ENCODE data around the gene SLC8A1. TPM values are rescaled to one million over a fixed set of nuclear protein-coding genes. Genes with fewer than 3 reads are reported as not detected.

The SLC8A1 gene
- total and polyA plus RNA-seq, 11 donors = 61.9 to 1,521 (median 827) TPM

DNA sequence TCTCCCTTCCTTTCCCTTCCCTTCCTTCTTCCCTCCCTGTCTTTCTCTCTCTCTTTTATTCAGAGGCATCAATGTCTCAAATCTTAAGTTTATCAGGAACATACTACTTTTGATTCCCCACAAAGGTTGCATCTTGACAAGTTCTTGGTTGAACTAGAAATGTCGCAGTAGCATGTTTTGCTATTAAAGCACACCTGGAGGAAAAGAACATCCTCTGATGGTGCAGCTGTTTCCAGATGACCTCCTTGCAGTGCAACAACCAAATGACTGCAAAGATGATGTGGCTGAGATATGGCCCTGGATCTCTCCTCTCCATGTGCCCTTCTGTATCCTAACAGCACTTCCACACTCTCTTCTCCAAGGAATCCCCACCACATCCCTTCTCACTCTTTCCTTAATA lies 127.2 kb downstream of the SLC8A1 start:
- no peak for TF ChIP-seq POLR2A (IDR thresholded peaks at IDR 0.05)
- WGBS, 4 donors = 66 to 86% (median 73%) methylated on average over 1 of the region's 1 CpG
- ATAC-seq (no peak), DNase-seq (no peak)
- Histone ChIP-seq H3K4me1 (peaks cover 0 to 59% (median 28%) of the 10 kb centered on the region in 12 donors), H3K27me3 (no peaks in the 10 kb centered on the region), H3K4me3 (no peak overlapping the region), H3K27ac (peak overlapping the region in 2 of 12 donors; percentile 5 to 41), H3K9me3 (no peaks in the 10 kb centered on the region), H3K36me3 (no peaks in the 10 kb centered on the region)
- intact Hi-C loops (cut with DNase I) = no loop called here

DNA sequence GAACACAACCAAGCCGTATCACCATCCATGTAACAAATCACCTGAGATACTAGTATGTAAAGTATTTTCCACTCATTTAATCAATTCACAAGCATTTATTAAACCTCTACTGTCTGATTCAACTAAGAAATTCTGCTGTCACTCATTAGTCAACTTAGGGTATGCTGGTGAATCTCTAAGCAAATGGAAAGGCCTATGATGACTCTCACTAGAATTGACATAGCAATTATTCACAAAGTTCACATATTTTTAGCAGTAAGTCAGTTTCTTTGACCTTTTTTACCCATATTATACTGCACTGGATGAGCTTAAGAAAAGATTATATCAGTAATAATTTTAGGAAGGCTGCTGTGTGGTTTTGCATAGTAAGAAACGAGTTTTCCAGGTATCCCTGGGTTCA lies 130.1 kb downstream of the SLC8A1 start:
- Histone ChIP-seq H3K36me3 (no peaks in the 10 kb centered on the region), H3K27me3 (no peaks in the 10 kb centered on the region), H3K4me1 (peaks cover 0 to 63% (median 26%) of the 10 kb centered on the region in 12 donors), H3K27ac (no peak overlapping the region), H3K4me3 (no peak overlapping the region), H3K9me3 (no peaks in the 10 kb centered on the region)
- intact Hi-C loops (cut with DNase I) = no loop called here
- DNase-seq = no peak
- ATAC-seq = no peak
- TF ChIP-seq, protein P1, sequence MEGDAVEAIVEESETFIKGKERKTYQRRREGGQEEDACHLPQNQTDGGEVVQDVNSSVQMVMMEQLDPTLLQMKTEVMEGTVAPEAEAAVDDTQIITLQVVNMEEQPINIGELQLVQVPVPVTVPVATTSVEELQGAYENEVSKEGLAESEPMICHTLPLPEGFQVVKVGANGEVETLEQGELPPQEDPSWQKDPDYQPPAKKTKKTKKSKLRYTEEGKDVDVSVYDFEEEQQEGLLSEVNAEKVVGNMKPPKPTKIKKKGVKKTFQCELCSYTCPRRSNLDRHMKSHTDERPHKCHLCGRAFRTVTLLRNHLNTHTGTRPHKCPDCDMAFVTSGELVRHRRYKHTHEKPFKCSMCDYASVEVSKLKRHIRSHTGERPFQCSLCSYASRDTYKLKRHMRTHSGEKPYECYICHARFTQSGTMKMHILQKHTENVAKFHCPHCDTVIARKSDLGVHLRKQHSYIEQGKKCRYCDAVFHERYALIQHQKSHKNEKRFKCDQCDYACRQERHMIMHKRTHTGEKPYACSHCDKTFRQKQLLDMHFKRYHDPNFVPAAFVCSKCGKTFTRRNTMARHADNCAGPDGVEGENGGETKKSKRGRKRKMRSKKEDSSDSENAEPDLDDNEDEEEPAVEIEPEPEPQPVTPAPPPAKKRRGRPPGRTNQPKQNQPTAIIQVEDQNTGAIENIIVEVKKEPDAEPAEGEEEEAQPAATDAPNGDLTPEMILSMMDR (IDR thresholded peaks at IDR 0.05) = no peak
- no peak for TF ChIP-seq POLR2A (IDR thresholded peaks at IDR 0.05)
- WGBS, 4 donors = 74 to 83% (median 80%) methylated on average over 2 of the region's 2 CpGs

DNA sequence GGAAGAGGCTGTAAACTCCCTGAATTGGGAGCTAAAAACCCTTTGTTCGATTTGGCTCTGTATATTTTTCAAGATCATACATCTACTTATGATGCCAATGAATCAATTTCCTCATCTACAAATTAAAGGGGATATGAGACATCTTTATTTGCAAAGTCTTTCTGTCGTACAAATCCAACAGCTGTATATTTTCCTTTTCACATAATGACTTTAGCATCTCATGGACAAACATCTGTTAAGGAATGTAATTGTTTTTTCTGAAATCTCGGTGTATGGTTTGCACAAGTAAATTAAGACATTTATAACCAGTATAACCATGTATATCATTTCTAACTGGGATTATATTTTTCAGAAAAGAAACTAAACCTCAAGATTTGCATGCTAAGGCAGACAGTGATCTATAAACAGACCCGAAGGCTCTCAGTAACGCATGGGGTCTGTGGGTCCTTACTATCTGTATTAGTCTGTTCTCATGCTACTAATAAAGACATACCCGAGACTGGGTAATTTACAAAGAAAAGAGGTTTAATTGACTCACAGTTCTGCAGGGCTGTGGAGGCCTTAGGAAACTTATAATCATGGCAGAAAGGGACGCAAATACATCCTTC lies 130.8 kb downstream of the SLC8A1 start:
- no peaks in the 10 kb centered on the region for H3K9me3 ChIP-seq
- intact Hi-C loops (cut with DNase I) = no loop called here
- peaks cover 0 to 64% (median 30%) of the 10 kb centered on the region in 12 donors for H3K4me1 ChIP-seq
- 76 to 80% (median 78%) methylated on average over 7 of the region's 7 CpGs for WGBS, 4 donors
- no peak overlapping the region for H3K27ac ChIP-seq
- ATAC-seq (no peak), DNase-seq (no peak)
- no peaks in the 10 kb centered on the region for H3K27me3 ChIP-seq
- H3K36me3 ChIP-seq = no peaks in the 10 kb centered on the region
- TF ChIP-seq, protein P1 (IDR thresholded peaks at IDR 0.05) = no peak
- no peak for TF ChIP-seq POLR2A (IDR thresholded peaks at IDR 0.05)
- H3K4me3 ChIP-seq = no peak overlapping the region

DNA sequence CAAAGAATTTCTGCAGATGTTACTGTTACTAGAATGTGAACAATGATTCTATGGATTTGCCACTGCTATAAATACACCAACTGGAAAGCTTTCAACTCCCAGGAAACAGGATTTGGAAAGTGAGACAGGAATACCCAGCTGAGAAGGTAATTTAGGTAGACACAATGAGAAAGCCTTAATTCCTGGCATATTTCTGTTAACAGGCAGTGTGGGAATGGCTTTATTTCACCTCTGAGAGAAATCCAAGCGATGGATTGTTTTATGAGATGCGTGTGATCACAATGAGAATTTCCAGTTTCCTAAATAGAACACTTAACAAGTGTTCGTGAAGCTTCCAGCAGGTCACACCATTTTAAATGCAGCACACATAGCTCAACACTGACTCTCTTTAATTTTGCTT lies 133.0 kb downstream of the SLC8A1 start:
- Histone ChIP-seq H3K4me1 (peaks cover 0 to 55% (median 24%) of the 10 kb centered on the region in 12 donors), H3K27ac (peak overlapping the region in 4 of 12 donors; percentile 3 to 28 (median 20)), H3K4me3 (no peak overlapping the region), H3K9me3 (peaks cover 0 to 16% (median 9%) of the 10 kb centered on the region in 12 donors), H3K27me3 (no peaks in the 10 kb centered on the region), H3K36me3 (no peaks in the 10 kb centered on the region)
- DNase-seq = no peak
- TF ChIP-seq POLR2A (IDR thresholded peaks at IDR 0.05) = no peak
- TF ChIP-seq, protein P1 (IDR thresholded peaks at IDR 0.05) = no peak
- intact Hi-C loops (cut with DNase I) = no loop called here
- ATAC-seq = peak in 1 of 4 donors; percentile 29
- 38 to 54% (median 44%) methylated on average over 3 of the region's 3 CpGs for WGBS, 4 donors

DNA sequence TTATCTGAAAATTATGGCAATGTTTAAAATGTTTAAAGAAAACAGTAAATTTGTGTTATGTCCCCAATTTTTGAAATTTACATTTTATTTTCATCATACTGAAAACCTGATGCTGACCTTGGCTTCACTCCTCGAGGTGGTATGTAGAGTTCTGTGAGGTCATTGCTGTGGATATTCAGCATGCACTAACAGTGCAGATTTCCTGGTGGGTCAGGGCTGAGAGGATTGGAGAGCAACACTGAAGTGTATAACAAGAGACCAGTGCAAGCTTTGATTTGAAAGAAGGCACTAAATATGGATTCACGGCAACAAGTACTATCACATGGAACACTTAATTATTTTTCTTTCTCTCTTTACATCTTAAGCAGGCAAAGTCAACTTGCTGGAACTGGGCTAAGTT lies 134.1 kb downstream of the SLC8A1 start:
- WGBS, 4 donors = 27 to 40% (median 34%) methylated on average over 2 of the region's 2 CpGs
- intact Hi-C loops (cut with DNase I) = no loop called here
- H3K36me3 ChIP-seq = no peaks in the 10 kb centered on the region
- TF ChIP-seq POLR2A (IDR thresholded peaks at IDR 0.05) = no peak
- TF ChIP-seq, protein P1 (IDR thresholded peaks at IDR 0.05) = no peak
- peaks cover 0 to 54% (median 19%) of the 10 kb centered on the region in 12 donors for H3K4me1 ChIP-seq
- no peak overlapping the region for H3K4me3 ChIP-seq
- no peaks in the 10 kb centered on the region for H3K27me3 ChIP-seq
- ATAC-seq (peak in 1 of 4 donors; percentile 64), DNase-seq (no peak)
- H3K9me3 ChIP-seq = peaks cover 0 to 21% (median 9%) of the 10 kb centered on the region in 12 donors
- peak overlapping the region in 2 of 12 donors; percentile 2 to 15 for H3K27ac ChIP-seq
